Measurements from ENCODE around the gene SPDYC. TPM values are rescaled to one million over a fixed set of nuclear protein-coding genes. Genes with fewer than 3 reads are reported as not detected.

The SPDYC gene, protein sequence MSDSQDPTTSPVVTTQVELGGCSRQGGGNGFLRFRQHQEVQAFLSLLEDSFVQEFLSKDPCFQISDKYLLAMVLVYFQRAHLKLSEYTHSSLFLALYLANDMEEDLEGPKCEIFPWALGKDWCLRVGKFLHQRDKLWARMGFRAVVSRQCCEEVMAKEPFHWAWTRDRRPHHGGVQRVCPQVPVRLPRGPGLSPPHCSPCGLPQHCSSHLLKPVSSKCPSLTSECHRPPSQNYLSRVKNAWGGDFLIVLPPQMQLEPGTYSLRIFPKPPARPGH
- total RNA-seq: not detected

DNA sequence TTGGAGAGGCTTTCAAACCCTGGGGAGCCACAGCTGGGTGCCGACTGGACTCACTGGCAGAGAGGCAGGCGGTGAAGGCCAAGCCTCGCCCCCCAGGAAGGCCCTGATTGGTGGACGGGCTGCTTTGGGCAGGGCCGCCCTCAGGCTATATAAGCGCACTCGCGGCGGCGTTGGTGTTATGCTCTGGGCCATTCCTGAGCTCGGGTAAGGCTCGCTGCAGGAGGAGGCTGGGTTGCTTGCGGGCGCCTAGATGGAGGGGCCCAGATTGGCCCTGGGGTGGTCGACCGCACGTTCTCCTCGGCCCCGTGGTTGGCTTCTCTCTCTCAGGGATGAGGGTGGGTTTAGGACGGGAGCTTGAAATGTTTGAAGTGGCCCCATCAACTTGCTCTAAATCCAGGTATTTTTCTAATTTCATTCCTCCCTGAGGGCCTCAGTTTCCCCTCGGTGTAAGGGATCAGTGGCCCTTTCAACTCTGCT is at the start of gene SPDYC:
Gene SPDYC, plus strand, starts transcription at position 176 of the 477 bp plus-strand sequence. CDS start 1,125 bp downstream, outside the sequence.
- no peak for DNase-seq

DNA sequence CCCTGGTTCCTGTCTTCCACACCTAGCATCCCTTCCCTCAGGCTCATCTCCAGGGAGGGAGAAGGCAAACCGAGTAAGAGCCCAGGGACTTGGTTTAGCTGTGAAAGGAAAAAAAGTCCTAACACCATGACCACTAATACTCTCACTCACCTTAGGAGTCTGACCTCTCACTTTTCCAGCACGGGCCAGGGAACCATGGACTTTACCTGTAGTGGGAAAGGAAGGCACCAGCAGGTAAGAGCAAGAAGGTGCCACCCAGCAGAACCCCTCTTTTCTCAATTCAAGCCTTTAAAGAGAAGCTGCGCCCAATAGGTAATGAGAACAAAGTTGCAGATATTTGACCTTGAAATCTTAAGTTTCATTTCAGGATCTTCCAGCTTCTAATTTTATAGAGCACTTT is 49.2 kb upstream of the SPDYC start:
- DNase-seq: no peak

DNA sequence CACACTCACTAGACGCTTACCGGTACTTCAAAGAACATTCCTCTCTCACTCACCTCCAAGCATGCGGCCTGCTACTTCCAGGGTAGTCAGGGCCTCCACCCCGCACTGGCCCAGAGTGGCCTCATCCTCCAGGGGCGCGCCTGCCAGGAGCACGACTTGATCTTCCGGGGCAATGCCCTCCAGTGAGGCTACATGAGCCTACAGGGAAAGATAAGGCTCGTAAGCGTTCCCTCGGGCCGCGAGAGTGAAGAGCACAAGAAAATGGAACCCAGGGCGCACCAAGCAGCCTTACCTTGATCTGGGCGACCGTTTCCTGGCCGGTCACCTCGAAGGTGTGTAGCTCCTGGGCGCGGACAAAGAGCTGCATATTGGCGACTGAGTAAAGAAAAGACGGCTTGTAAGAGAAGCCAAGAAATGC is 48.6 kb upstream of the SPDYC start:
- no peak for DNase-seq

DNA sequence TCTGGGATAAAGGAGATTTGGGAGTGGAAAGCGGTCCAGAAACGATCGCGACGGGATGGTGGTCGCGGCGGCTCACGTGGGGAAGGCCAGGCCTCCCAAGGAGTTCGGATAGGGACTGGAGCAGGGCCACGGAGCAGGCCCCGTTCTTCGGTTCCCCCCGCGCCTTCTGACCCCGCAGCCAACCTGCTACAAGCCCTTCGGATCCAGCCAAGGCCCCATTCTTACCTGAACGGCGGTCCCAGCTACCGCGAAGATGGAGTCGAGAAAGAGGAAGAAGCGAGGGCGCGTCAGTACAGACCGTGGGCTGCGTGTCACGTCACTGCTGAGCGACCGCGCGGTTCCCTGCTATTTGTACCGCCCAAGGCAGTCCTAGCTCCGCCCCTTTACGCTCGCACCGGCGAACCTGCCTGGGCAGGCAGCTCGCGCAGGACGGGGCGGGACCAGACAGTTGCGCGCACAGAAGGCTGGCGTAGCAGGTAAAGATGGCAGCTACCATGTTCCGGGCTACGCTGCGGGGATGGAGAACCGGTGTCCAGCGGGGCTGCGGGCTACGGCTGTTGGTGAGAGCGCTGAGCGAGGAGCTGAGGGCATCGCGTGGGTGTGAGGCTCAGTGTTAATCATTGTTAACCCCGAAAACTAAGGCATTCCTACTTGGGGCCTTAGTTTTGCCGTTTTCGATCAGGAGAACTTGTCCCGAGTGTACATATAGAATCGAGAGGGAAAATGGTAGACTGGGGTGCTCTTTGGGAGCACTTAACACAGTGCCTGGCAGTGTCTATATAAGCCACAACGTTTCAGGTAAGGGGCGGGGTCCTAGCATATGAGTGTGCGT is 48.0 kb upstream of the SPDYC start, which contains the start of the genes FAU and MRPL49:
Gene FAU, minus strand, starts transcription at position 270 of the 832 bp plus-strand sequence. CDS start 321 bp downstream, outside the sequence.
Gene MRPL49, plus strand, starts transcription at position 457 of the 832 bp plus-strand sequence. Its CDS starts 26 bp downstream, at position 483.
- DNase-seq: peak; percentile 96

DNA sequence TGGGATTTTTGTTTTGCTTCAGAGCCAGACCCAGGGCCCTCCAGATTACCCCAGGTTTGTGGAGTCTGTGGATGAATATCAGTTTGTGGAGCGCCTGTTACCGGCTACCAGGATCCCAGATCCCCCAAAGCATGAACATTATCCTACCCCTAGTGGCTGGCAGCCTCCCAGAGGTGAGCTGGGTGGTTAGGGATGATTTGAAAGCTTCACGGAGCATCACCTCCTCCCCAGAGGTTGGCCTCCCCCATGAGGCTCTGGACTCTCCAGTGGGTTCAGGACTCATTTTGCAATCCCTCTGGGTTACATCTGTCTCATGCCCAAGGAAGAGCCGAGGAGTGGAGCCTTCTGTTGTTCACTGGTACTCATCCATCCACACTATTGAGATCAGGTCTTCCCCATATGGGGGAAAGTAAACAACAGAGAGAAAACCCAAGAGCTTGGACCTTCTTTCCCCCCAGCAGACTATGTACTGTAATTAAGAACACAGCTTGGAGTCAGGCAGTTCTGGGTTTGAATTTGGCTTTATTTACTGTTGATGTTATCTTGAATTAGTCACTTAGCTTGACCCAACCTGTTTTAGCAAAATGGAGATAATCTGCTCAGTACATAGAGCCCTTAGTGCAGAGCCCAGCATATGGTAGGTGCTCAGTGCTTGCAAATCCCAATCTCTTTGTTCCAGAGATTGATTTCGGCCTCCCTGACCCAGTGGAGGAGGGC is 45.4 kb upstream of the SPDYC start:
- DNase-seq: no peak

DNA sequence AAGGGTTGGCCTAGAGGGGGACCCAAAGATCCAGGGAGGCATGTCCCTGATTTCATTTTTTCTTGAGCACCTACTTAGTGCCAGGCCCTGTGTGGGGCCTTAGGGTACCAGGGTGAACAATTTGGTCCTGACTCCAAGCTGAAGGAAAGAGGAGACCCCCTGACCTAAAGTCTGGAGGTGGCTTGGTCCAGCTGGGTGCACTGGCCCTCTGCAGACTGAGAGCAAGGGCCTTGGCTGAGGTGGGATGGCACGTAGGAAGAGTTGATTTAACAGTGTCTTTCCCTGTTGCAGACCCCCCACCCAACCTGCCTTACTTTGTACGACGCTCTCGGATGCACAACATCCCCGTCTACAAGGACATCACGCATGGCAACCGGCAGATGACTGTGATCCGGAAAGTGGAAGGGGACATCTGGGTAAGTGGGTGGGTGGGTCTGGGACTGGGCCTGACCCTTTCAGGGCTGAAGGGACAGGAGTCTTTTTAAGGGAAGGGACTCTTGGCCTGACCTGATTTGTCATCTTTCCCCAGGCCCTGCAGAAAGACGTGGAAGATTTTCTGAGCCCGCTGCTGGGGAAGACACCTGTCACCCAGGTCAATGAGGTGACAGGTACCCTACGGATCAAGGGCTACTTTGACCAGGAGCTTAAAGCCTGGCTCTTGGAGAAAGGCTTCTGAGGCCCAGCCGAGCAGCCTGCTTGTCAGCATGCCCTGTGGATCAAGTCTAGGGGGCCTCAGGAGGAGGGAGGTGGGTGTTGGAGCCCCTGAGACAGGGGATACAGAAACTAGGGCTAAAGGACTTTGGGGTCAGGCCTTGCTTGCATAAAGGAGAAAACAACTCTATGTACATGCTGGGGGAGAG is 44.6 kb upstream of the SPDYC start:
- DNase-seq: no peak

DNA sequence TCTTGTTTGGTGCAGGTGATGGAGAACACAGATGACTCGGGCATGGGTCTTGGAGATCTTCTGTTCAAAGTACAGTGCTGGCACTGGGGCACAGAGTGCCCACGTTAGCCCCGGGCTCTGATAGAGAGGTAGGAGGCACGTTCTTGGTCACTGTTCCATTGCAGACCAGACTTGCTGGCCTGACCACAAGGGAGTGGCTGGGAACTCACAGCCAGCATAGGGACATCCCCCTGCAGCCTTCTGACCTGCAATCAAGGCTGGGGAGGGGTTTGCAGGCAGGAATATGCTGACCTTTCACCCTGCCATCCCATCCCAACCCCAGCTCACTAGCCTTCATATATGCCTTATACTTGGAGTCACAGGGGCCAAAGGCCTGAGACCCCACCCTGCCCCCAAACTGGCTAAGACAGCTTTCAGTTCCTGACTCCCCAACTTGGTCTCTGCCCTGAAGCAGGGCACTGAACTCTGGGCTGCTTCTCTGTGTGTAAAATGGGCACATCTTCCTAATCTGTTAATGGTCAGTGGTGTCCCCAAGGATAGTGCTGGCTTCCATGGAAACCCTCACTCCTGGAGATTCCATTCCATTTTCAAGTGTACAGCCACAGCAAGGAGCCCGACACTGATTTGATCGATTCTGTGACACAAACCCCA is 43.3 kb upstream of the SPDYC start:
- DNase-seq: no peak

DNA sequence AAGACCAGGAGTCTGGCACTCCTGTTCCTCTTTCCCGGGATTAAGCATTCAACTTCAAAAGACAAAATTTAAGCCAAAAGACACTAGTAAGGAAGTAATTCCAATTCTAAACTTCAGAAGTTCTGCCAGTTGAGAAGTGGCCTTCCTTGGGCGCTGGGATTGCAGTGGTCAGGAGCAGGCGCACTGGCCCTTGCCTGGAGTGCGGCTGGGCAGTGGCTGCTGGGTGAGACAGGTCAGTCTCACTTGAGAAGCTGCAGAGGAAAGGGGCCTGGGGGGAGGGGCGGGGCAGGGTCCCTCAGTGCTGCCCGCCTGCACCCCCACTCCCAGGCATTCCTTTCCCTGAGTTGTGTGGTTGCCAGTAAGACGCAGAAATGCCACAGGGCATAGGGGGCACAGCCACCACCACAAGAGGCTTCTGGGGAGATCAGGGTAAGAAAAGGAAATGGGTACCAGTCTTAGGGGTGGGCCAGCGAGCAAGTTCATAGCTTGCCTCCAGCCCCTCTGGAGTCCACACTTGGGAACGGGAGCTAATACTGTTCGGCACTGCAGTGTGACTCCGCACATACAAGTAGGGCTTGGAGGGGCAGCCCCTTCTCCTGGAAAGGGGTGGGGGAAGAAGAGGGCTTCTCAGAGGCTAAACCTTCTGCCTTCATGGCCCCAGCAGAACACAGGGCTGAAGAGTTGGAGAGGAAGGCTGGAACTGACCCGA is 42.4 kb upstream of the SPDYC start:
- no peak for DNase-seq

DNA sequence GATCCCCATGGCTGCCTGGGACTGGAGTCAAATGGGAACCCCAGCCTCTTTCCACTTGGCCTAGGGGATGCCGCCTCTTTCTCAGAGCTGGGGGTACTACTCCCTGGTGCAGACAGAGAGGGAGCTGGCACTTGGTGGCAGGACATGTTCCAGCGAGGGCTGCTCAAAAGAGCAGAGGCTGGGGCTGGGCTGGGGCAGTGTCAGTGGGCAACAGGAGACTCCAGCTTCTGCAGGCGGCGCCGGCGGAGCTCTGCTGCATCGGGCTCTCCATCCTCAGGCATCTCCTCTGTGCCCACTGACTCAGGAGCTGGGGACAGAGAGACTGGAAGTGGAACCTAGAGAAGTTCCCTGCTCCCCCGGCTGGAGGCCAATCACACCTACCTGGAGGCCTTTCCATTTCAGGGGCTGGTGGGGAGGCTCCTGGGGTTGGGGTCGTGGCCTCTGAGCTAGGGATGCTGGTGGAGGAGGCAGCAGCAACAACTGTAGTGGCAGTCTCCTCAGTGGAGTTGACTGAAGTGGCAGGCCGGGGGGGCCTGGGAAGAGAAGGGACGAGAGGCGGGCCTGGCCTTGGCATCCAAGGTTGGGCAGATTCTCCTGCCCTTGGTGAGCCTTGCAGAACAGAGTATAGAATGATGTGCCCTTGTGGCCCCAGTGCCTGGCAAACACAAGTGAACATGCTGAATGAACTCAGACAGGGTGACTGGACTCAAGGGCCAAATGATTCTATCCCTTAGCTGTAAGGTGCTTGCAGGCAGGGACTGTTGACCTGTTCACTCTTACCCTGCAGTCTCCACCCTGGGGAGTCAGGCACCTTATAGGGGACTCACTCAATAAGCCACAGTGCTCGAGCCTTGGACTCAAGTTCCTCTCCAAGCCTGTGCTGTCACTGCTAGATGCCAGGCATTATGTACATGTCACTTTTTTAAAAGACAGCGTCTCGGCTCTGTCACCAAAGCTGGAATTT is 41.6 kb upstream of the SPDYC start:
- no peak for DNase-seq

DNA sequence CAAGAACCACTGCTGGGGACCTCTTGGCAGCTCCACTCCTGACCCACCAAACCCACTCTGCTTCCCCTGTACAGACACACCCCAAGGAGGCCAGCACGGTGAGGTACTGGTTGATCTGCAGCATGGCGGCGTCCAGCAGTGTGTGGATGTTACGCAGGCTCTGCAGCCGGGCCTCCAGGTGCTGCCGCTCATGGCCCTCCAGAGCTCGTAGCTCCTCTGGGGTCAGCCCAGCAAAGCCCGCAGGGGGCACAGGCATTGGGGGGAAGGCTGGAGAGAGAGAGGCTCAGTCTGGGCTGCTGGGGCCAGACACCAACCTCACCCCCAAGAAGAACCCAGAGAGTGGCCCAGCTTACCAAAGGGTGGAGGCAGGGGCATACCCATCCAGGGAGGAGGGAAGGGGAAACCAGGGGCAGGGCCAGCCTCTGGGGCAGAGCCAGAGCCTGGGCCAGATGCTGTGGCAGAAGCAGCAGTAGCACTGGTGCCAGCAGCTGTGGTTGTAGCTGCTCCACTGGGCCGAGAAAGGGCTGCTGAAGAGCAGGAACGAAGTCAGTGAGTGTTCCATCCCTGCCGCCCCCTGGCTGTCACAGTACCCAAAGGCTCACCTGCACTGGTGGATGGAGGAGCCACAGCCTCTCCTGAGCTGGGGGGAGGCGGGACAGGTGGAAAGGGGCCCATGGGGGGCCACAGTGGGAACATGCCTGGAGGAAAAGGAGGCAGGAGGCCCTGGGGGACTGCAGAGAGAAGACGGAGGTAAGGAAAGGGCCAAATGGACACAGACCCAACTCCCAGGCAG is 40.2 kb upstream of the SPDYC start:
- DNase-seq: no peak

DNA sequence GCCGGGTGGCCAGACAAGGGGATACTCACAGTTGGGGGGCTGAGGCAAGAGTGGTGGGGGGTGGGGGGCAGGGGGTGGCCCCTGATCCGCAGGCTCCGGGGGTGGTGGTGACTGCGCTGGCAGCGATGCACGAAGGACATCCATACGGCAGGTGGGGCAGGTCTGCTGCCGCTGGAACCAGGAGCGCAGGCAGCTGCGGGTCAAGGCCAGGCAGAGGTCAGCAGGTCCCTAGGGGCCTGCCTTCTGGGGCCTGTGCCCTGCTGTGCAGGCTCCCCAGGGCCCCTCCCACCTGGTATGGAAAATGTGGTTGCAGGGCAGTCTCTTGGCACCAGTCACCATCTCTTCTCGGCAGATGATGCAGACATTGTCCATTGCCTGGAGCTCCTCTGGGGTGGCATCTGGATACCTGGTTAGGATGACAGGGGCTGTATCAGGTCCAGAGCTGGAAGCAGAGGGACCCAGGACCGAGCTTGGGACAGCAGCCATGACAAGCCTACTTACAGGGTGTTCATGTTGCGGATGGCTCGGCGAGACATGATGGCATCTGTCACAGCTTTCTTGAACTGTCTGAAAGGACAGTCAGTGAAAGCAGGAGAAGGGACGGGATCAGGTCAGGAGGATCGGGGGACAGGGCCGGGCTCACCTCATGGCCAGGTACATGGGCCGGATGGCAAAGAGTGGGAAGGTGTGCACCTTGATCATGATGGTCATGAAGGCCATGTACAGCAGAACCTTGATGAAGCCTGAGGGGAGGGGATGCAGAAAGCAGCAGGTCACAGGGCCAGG is 39.2 kb upstream of the SPDYC start:
- no peak for DNase-seq

DNA sequence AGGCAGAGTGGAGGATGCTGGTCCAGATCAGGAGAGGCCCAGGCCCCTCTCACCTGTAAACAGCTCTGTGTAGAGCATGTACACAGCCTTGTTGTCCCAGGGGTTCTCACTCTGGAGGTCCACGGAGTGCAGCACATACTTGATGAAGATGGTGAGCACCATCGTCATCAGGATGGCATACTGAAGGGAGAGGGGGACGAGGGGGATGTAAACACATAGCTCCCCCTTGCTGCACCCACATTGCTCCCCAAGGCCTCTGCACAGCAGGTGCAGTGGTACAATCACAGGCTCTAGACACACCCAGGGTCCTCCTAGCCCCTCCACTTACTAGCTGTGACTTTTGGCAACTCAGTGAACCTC is 38.6 kb upstream of the SPDYC start:
- no peak for DNase-seq

DNA sequence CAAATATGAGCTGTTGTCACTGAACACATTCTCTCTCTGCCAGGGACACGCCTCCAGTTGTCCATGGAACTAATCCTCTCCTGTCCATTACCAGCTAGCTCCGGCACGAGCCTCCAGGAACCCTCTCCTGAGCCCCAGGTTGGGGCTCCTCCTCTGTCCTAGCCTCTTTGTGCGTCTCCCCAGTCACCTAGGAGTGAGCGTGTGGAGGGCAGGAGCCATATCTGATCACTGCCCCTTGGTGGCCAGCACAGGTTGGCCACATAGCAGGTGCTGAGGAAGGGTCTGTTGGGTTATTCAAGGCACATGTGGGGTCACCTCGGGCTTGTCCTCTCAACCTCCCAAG is 38.2 kb upstream of the SPDYC start:
- no peak for DNase-seq

DNA sequence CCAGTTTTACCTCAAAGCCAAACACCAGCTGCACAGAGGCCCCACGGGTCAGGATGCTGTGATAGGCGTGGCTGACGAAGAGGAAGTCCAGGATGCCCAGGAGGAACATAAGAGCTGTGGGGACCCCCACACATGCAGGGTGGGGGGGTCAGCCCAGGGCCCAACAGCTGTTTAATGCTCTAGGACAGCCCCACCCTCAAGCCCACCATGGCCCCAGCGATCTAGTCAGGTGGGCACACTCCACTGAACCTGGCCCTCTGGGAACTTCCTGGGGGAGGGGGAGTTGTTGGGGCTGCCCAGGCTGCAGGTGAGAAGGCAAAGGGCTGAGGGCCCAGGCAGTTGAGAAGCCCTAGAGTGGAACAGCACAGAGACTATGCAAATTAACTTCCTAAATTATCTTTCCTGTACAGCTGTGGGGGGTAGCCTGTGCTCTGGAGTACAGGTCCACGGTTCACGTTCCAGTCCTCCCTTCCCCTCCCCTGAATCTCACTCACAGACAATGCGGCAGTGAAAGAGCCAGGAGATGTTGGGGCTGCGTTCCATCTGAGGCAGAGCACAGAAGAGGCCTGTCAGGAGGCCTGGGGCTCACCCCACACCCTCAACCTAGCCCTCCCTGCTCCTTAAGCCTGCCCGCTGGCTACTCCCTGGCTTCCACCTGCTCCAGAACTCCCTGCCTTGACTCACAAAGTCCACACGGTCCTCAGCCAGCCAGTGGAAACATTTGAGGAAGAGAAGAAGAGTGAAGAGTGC is 37.6 kb upstream of the SPDYC start:
- DNase-seq: no peak

DNA sequence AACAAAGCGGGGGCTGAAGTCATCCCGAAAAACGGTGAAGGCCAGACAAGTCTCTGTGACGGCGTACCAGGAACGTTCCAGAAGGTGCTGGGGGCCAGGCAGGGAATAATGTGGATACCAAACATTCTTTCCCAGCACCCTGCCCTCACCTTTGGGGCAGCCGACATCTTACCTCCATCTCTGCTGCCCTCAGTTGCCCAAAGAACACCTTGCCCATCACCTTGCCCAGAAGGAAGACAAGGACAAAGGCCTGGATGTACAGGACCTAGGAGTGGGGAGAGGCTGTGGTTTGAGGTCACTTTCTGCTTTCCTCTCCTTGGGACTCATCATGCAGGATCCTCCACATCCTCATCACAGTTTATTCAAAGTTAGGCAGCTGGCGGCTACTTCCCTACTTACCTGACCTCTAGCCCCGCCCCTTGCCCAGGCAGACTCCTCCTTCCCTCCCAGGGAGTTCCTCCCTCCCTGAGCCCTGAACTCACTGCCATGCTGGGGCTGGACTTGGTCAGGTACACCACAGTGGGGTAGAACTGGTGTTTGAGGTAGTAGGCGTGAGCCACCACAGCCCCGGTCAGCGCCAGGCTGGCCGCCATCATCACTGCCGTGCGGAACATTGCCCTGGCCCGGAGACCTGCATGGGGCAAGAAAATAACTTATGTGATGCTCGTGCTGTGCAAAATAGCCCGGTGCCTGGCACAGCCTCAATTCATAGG is 36.9 kb upstream of the SPDYC start:
- DNase-seq: no peak

DNA sequence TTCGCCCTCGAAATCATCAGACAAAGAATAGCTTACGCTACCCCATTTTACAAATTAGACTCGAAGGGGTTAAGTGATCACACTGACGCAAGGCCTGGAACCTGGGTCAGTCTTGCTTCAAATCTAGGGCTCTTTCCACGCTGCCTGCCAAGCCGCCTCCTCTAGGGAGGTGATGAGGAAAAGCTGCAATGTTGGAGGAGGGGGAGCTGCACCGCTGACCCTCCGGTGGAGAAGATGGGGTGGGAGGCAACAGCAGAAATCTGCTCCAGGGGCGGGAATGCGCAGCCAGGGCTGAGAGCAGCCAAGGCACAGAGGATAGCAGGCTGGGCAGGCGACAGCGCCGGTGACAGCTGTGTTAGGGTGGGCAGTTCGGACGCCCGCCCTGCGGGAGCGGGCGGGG is 36.3 kb upstream of the SPDYC start:
- no peak for DNase-seq

Data from occipital lobe (tissue), 2 donors.